ENCODE data around the gene CHST11. TPM values are rescaled to one million over a fixed set of nuclear protein-coding genes. Genes with fewer than 3 reads are reported as not detected.

Gene CHST11
- total RNA-seq, 2 donors from 2014 or later: 4.6 to 14.5 TPM

- TF ChIP-seq POLR2A (IDR thresholded peaks at IDR 0.05): no peak
- TF ChIP-seq, protein P1, sequence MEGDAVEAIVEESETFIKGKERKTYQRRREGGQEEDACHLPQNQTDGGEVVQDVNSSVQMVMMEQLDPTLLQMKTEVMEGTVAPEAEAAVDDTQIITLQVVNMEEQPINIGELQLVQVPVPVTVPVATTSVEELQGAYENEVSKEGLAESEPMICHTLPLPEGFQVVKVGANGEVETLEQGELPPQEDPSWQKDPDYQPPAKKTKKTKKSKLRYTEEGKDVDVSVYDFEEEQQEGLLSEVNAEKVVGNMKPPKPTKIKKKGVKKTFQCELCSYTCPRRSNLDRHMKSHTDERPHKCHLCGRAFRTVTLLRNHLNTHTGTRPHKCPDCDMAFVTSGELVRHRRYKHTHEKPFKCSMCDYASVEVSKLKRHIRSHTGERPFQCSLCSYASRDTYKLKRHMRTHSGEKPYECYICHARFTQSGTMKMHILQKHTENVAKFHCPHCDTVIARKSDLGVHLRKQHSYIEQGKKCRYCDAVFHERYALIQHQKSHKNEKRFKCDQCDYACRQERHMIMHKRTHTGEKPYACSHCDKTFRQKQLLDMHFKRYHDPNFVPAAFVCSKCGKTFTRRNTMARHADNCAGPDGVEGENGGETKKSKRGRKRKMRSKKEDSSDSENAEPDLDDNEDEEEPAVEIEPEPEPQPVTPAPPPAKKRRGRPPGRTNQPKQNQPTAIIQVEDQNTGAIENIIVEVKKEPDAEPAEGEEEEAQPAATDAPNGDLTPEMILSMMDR (IDR thresholded peaks at IDR 0.05): no peak
Observed at GRCh38 chr12:104493496-104493895, 36.7 kb downstream of the CHST11 start.

GRCh38 chr12:104494137-104494792 lies 37.5 kb downstream of the CHST11 start:
- 77 to 82% methylated on average over 9 to 13 of the region's 13 CpGs for WGBS, 2 donors

More at GRCh38 chr12:104493496-104493895, 36.7 kb downstream of the CHST11 start:
- 89 to 91% methylated on average over 7 of the region's 7 CpGs for WGBS, 2 donors
- Histone ChIP-seq H3K27me3 (no peaks in the 10 kb centered on the region), H3K4me1 (peaks cover 13% of the 10 kb centered on the region), H3K9me3 (no peaks in the 10 kb centered on the region), H3K4me3 (no peak overlapping the region), H3K27ac (peak overlapping the region in 1 of 4 donors; percentile 29), H3K36me3 (replicated peaks in 1 of 2; ENCODE audit: insufficient read depth in 1 of 2, low read depth in 2 of 2) (no peaks in the 10 kb centered on the region)
- intact Hi-C loops (cut with DNase I): no loop called here
- ATAC-seq (no peak), DNase-seq (no peak)

DNA sequence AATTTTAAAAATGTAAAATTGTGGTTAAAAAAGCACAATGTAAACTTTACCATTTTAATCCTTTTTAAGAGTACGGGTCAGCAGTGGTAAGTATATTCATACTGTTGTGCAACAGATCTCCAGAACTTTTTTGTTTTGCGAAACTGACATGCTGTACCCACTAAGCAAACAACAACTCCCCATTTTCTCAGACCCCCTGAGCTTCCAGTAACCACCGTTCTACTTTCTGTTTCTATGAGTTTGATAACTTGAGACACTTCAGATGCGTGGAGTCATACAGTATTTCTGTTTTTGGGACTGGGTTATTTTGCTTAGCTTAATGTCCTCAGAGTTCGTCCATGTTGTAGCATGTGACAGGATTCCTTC lies 38.0 kb downstream of the CHST11 start:
- WGBS, 2 donors: 61 to 90% methylated on average over 5 of the region's 5 CpGs
- peaks cover 10% of the 10 kb centered on the region for H3K4me1 ChIP-seq
- ATAC-seq: no peak
- no peak for DNase-seq
- TF ChIP-seq, protein P1 (IDR thresholded peaks at IDR 0.05): no peak
- no peak for TF ChIP-seq POLR2A (IDR thresholded peaks at IDR 0.05)
- H3K27ac ChIP-seq: no peak overlapping the region
- no peak overlapping the region for H3K4me3 ChIP-seq
- intact Hi-C loops (cut with DNase I): no loop called here
- H3K9me3 ChIP-seq: no peaks in the 10 kb centered on the region
- H3K27me3 ChIP-seq: no peaks in the 10 kb centered on the region
- no peaks in the 10 kb centered on the region for H3K36me3 ChIP-seq (replicated peaks in 1 of 2; ENCODE audit: insufficient read depth in 1 of 2, low read depth in 2 of 2)

More at GRCh38 chr12:104494137-104494792, 37.5 kb downstream of the CHST11 start:
- peak; percentile 21 for ATAC-seq
- TF ChIP-seq, protein P1 (IDR thresholded peaks at IDR 0.05): no peak
- no peak for TF ChIP-seq POLR2A (IDR thresholded peaks at IDR 0.05)
- Histone ChIP-seq H3K4me1 (peaks cover 13% of the 10 kb centered on the region), H3K27me3 (no peaks in the 10 kb centered on the region), H3K9me3 (no peaks in the 10 kb centered on the region), H3K27ac (peak overlapping the region in 1 of 4 donors; percentile 29), H3K4me3 (no peak overlapping the region), H3K36me3 (replicated peaks in 1 of 2; ENCODE audit: insufficient read depth in 1 of 2, low read depth in 2 of 2) (no peaks in the 10 kb centered on the region)
- intact Hi-C loops (cut with DNase I): no loop called here
- peak in 2 of 4 donors; percentile 23 to 39 for DNase-seq

DNA sequence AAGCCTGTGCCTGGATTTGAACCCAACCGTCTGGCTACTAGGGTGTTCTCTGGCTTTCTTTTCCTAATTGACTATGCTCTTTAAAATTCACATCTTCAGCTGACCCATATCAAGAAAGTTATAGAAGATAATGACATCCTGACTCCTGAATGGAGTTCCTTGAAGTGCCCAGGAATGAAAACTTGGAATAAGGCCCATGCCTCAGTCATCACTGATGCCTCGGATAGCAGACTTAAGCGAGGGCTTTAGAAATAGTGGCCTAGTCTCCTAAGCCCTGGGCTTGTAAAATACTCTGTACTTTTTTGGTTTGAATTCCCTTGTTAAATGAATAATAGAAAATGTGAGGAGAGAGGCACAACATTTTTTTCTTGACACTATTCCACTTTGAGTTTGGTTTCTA lies 39.0 kb downstream of the CHST11 start:
- no peaks in the 10 kb centered on the region for H3K4me1 ChIP-seq

More for the DNA sequence above, 39.0 kb downstream of the CHST11 start:
- no peak for ATAC-seq
- Histone ChIP-seq H3K36me3 (replicated peaks in 1 of 2; ENCODE audit: insufficient read depth in 1 of 2, low read depth in 2 of 2) (no peaks in the 10 kb centered on the region), H3K4me3 (no peak overlapping the region), H3K27ac (no peak overlapping the region), H3K9me3 (no peaks in the 10 kb centered on the region), H3K27me3 (no peaks in the 10 kb centered on the region)
- intact Hi-C loops (cut with DNase I): no loop called here
- WGBS, 2 donors: 85 to 89% methylated on average over 3 of the region's 3 CpGs
- no peak for DNase-seq
- TF ChIP-seq, protein P1 (IDR thresholded peaks at IDR 0.05): no peak
- no peak for TF ChIP-seq POLR2A (IDR thresholded peaks at IDR 0.05)
